Measurements from ENCODE around the gene FEV. TPM values are rescaled to one million over a fixed set of nuclear protein-coding genes. Genes with fewer than 3 reads are reported as not detected.

The FEV gene
- total and polyA plus RNA-seq, 2 donors (not counting 3 experiments of a cell fraction or from before 2014, with no cell fraction given), result not detected

- POLR2A ChIA-PET, result no interaction called here
- CTCF ChIA-PET, result interaction anchor here (4.3 to 5.7 kb wide), 2 partner anchors 11 to 172 kb away, joined by 83 to 164 read pairs; partner anchors contain the start of gene CRYBA2
- H2AFZ ChIP-seq (ENCODE audit: low read depth, low read length), result no peak overlapping the region
- dilution Hi-C loops (cut with MboI; ENCODE audit: extremely low pct_ligation_motif_present, low sequenced_read_pairs) (no loop called here), intact Hi-C loops (cut with micrococcal nuclease) (loop anchor here (5.0 kb wide), 4 partner anchors 74 to 314 kb away; no protein-coding TSS in a partner anchor)
- no TSS peak for BruUV-seq (replicated peaks)
- H4K20me1 ChIP-seq (replicated peaks; ENCODE audit: control insufficient read depth, extremely low read depth, insufficient read depth, low read length), result no peaks in the 10 kb centered on the region
- H3K79me2 ChIP-seq (ENCODE audit: control insufficient read depth, insufficient read depth, low read length), result no peaks in the 10 kb centered on the region
- no peak overlapping the region for H3K9ac ChIP-seq (replicated peaks; ENCODE audit: extremely low read depth, insufficient read depth, low read length)
- peak; percentile 64 for FAIRE-seq
- H3K4me1 ChIP-seq (ENCODE audit: control insufficient read depth, extremely low read depth, insufficient read depth, low read length), result peaks cover 15% of the 10 kb centered on the region
- H3K36me3 ChIP-seq (ENCODE audit: control insufficient read depth in 2 of 2, extremely low read depth in 1 of 2, insufficient read depth in 2 of 2, low read length in 2 of 2), result no peaks in the 10 kb centered on the region
- H3K9me3 ChIP-seq (replicated peaks; ENCODE audit: control insufficient read depth, insufficient read depth, low read length), result no peaks in the 10 kb centered on the region
- peaks cover 59 to 72% of the 10 kb centered on the region in 2 experiments for H3K27me3 ChIP-seq (ENCODE audit: control insufficient read depth in 2 of 2, insufficient read depth in 2 of 2, low read length in 2 of 2)
- TF ChIP-seq EZH2 (IDR thresholded peaks at IDR 0.05; ENCODE audit: borderline replicate concordance, low read depth, low read length, severe bottlenecking) (no peak), JUN (IDR thresholded peaks at IDR 0.05; ENCODE audit: borderline replicate concordance, insufficient read depth, insufficient read length, low read depth) (no peak), FOS (IDR thresholded peaks at IDR 0.05; ENCODE audit: borderline replicate concordance, insufficient read depth, low read length) (no peak), POLR2AphosphoS5 (IDR thresholded peaks at IDR 0.05; ENCODE audit: insufficient read depth, low read depth, low read length) (no peak), GATA2 (IDR thresholded peaks at IDR 0.05; ENCODE audit: insufficient read depth, insufficient read length, low read depth, low read length) (no peak), MAX (IDR thresholded peaks at IDR 0.05; ENCODE audit: insufficient read depth, insufficient read length) (no peak), POLR2A (IDR thresholded peaks at IDR 0.05; ENCODE audit: low read depth, low read length) (no peak), MYC (IDR thresholded peaks at IDR 0.05; ENCODE audit: low read depth, low read length) (no peak), CTCF (IDR thresholded peaks at IDR 0.05; ENCODE audit: extremely low read depth in 1 of 2, insufficient read depth in 1 of 2, low read depth in 1 of 2, low read length in 2 of 2) (no peak)
- H3K4me3 ChIP-seq (replicated peaks in 1 of 3; ENCODE audit: insufficient read depth in 1 of 3, low read depth in 1 of 3, low read length in 3 of 3), result no peak overlapping the region
- no peak for DNase-seq (ENCODE audit: low read depth, low spot score)
- H3K4me2 ChIP-seq (ENCODE audit: insufficient read depth, low read length), result no peak overlapping the region
- no peaks in the 10 kb centered on the region for H3K9me1 ChIP-seq (replicated peaks; ENCODE audit: control insufficient read depth, extremely low read depth, insufficient read depth, low read length)
- no peak overlapping the region for H3K27ac ChIP-seq (ENCODE audit: insufficient read depth, low read depth, low read length)
These were observed 1.6 kb downstream of the FEV start for GRCh38 chr2:218983263-218983933.
